GM23338 (cell line): Measurements from ENCODE around the gene MON2. TPM values are rescaled to one million over a fixed set of nuclear protein-coding genes. Genes with fewer than 3 reads are reported as not detected.

Experiments
- ATAC-seq: fragments of 200-7000 bp; cut with Tn5 transposase; 3 replicates; pipeline ENCODE4 v1.9.1; 2020
- DNase-seq: peaks from one replicate; pipeline ENCODE4 v3.0.0-alpha.2; 2015; ENCODE audit warnings: low spot score
- H2AFZ ChIP-seq: fragments of 200-600 bp; sonication (generic); 2 replicates; pipeline ENCODE4 v1.8.0; 2016; ENCODE audit warnings: antibody characterized with exemption, mild to moderate bottlenecking, moderate library complexity
- H3F3A ChIP-seq: fragments of 200-600 bp; sonication (generic); replicated peaks from 2 replicates; pipeline ENCODE4 v1.8.0; 2017; ENCODE audit warnings: antibody characterized with exemption, mixed run types, low read depth
- H3K27ac ChIP-seq: fragments of 200-600 bp; sonication (generic); 2 replicates; pipeline ENCODE4 v1.6.1; 2016; ENCODE audit warnings: low read depth
- H3K27me3 ChIP-seq: fragments of 200-600 bp; sonication (generic); 2 replicates; pipeline ENCODE4 v1.8.0; 2016; ENCODE audit warnings: mild to moderate bottlenecking, mixed run types, moderate library complexity; ENCODE audit not compliant: insufficient read depth
- H3K36me3 ChIP-seq: fragments of 200-600 bp; sonication (generic); 2 replicates; pipeline ENCODE4 v1.8.0; 2016; ENCODE audit warnings: mild to moderate bottlenecking; ENCODE audit not compliant: insufficient read depth
- H3K4me1 ChIP-seq: fragments of 200-600 bp; sonication (generic); 2 replicates; pipeline ENCODE4 v1.8.0; 2016; ENCODE audit warnings: mild to moderate bottlenecking, moderate library complexity; ENCODE audit not compliant: insufficient read depth
- H3K4me2 ChIP-seq: fragments of 200-600 bp; sonication (generic); 2 replicates; pipeline ENCODE4 v1.7.1; 2017; ENCODE audit warnings: mixed run types
- H3K4me3 ChIP-seq: fragments of 200-600 bp; sonication (generic); 2 replicates; pipeline ENCODE4 v1.6.1; 2016; ENCODE audit warnings: mixed run types
- H3K79me2 ChIP-seq: fragments of 200-600 bp; sonication (generic); replicated peaks from 2 replicates; pipeline ENCODE4 v1.8.0; 2017; ENCODE audit warnings: mild to moderate bottlenecking; ENCODE audit not compliant: insufficient read depth
- H3K9me2 ChIP-seq: fragments of 200-600 bp; sonication (generic); 2 replicates; pipeline ENCODE4 v1.8.0; 2017; ENCODE audit not compliant: insufficient read depth
- H4K20me1 ChIP-seq: fragments of 200-600 bp; sonication (generic); replicated peaks from 2 replicates; pipeline ENCODE4 v1.8.0; 2017; ENCODE audit warnings: mild to moderate bottlenecking; ENCODE audit not compliant: insufficient read depth
- H3K27ac Mint-ChIP-seq: 2 replicates; pipeline ENCODE4 v1.8.0; 2020; ENCODE audit warnings: inconsistent platforms, mild to moderate bottlenecking, moderate library complexity, mixed read lengths
- H3K27me3 Mint-ChIP-seq: 3 replicates; pipeline ENCODE4 v1.8.0; 2022; ENCODE audit warnings: low read depth, mild to moderate bottlenecking, moderate library complexity, mixed read lengths, inconsistent platforms; ENCODE audit not compliant: insufficient read depth, poor library complexity
- H3K36me3 Mint-ChIP-seq: 3 replicates; pipeline ENCODE4 v1.8.0; 2021; ENCODE audit warnings: low read depth, mild to moderate bottlenecking, inconsistent platforms, moderate library complexity, mixed read lengths
- H3K4me1 Mint-ChIP-seq: 3 replicates; pipeline ENCODE4 v1.8.0; 2020; ENCODE audit warnings: mild to moderate bottlenecking, inconsistent platforms, mixed read lengths
- H3K4me3 Mint-ChIP-seq: 3 replicates; pipeline ENCODE4 v1.8.0; 2021; ENCODE audit warnings: moderate library complexity, mild to moderate bottlenecking, inconsistent platforms, mixed read lengths
- H3K9me3 Mint-ChIP-seq: 3 replicates; pipeline ENCODE4 v1.8.0; 2020; ENCODE audit warnings: moderate library complexity, mild to moderate bottlenecking, inconsistent platforms, mixed read lengths
- EZH2phosphoT487 ChIP-seq: fragments of 200-600 bp; sonication (generic); IDR thresholded peaks from one replicate; pipeline ENCODE4 v1.8.1; 2018; ENCODE audit warnings: antibody characterized with exemption; ENCODE audit not compliant: unreplicated experiment
- JUNB ChIP-seq: IDR thresholded peaks from one replicate; pipeline ENCODE4 v1.6.1; 2016; ENCODE audit warnings: antibody characterized with exemption; ENCODE audit not compliant: unreplicated experiment
- POLR2AphosphoS5 ChIP-seq: IDR thresholded peaks from 2 replicates; pipeline ENCODE4 v1.6.1; 2016; ENCODE audit warnings: antibody characterized with exemption, low read depth
- STAT1 ChIP-seq: IDR thresholded peaks from one replicate; pipeline ENCODE4 v1.6.1; 2016; ENCODE audit warnings: antibody characterized with exemption; ENCODE audit not compliant: unreplicated experiment
- ZNF114 ChIP-seq: fragments of 250-450 bp; sonication (Bioruptor Pico); IDR thresholded peaks from 2 replicates; pipeline ENCODE4 v1.5.0; 2020; ENCODE audit warnings: mild to moderate bottlenecking, moderate library complexity
- ZNF331 ChIP-seq: fragments of 250-450 bp; sonication (Bioruptor Pico); IDR thresholded peaks from 2 replicates; pipeline ENCODE4 v1.5.0; 2020; ENCODE audit warnings: low read depth, mild to moderate bottlenecking, moderate library complexity
- polyA plus RNA-seq: library from polyadenylated mRNA; unstranded; fragments of >200 nt; fragmentation: Nextera tagmentation; extraction: Ambion mirVana; gene quantifications from 2 replicates; pipeline ENCODE4 v1.2.1, GENCODE V29; 2016
- total RNA-seq: library from RNA; depleted of rRNA; stranded (reverse); fragments of >200 nt; shearing (Covaris generic); gene quantifications from 2 replicates; pipeline ENCODE4 v1.2.3, GENCODE V29; 2014
- TF ChIP-seq, protein P1 (sequence below): IDR thresholded peaks from 2 replicates; pipeline ENCODE4 v1.6.1; 2016; ENCODE audit warnings: antibody characterized with exemption
- TF ChIP-seq, protein P2 (sequence below): fragments of 250-450 bp; sonication (Bioruptor Pico); IDR thresholded peaks from 2 replicates; pipeline ENCODE4 v1.5.0; 2020; ENCODE audit warnings: mild to moderate bottlenecking, moderate library complexity
- TF ChIP-seq, protein P3 (sequence below): IDR thresholded peaks from one replicate; pipeline ENCODE4 v1.6.1; 2018; ENCODE audit warnings: antibody characterized with exemption; ENCODE audit not compliant: unreplicated experiment
- TF ChIP-seq, protein P4 (sequence below), 2 experiments: fragments of 200-600 bp in 1 of 2; sonication (generic) in 1 of 2; conservative IDR thresholded peaks; 2 replicates each; pipeline versions ENCODE4 v1.5.1 to v1.6.1; 2016 to 2017; ENCODE audit warnings: antibody characterized with exemption in 2 of 2, low read depth in 2 of 2, mild to moderate bottlenecking in 2 of 2, moderate library complexity in 1 of 2

The MON2 gene
- total and polyA plus RNA-seq, 2 experiments from 2014 or later, result 11.0 to 27.3 TPM

DNA sequence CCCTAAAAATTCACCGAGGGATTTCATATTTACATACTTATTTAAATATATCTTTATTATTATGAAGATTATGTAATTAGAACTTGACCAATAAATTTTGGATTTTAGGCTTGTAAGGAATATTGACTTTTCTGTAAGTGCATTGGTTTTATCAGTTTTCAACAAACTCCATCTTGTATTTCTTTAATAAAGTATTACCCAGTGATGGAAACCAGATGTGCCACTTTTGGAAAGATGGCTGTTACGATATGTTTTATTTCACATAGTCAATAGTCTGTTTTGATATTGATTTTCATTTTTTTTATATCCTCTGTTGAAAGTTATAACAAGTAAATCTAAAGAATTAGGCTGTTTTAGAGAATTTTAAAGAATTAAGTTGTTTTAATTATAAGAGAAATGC is 1.8 kb downstream of the MON2 start:
- 0 out of 2 replicates have a peak, but pooled peaks cover 3% of the 10 kb centered on the region for H3K27me3 ChIP-seq
- H3F3A ChIP-seq, result no peaks in the 10 kb centered on the region
- no peak overlapping the region for H3K4me3 ChIP-seq
- Mint-ChIP-seq H3K36me3 (no peaks in the 10 kb centered on the region; the same call in 2 of the 3 replicates), H3K9me3 (peaks cover 6% of the 10 kb centered on the region), H3K4me3 (peak overlapping the region; percentile 91; the same call in 2 of the 3 replicates), H3K27me3 (peaks cover 3% of the 10 kb centered on the region), H3K4me1 (peaks cover 8% of the 10 kb centered on the region), H3K27ac (no peak overlapping the region)
- peaks cover 52% of the 10 kb centered on the region for H3K79me2 ChIP-seq
- H4K20me1 ChIP-seq, result peaks cover 6% of the 10 kb centered on the region
- DNase-seq (no peak), ATAC-seq (no peak)
- no peak overlapping the region for H2AFZ ChIP-seq
- H3K36me3 ChIP-seq, result no peaks in the 10 kb centered on the region
- no peak overlapping the region for H3K27ac ChIP-seq
- H3K4me1 ChIP-seq, result peaks cover 10% of the 10 kb centered on the region
- no peak overlapping the region for H3K4me2 ChIP-seq
- TF ChIP-seq, protein P1, sequence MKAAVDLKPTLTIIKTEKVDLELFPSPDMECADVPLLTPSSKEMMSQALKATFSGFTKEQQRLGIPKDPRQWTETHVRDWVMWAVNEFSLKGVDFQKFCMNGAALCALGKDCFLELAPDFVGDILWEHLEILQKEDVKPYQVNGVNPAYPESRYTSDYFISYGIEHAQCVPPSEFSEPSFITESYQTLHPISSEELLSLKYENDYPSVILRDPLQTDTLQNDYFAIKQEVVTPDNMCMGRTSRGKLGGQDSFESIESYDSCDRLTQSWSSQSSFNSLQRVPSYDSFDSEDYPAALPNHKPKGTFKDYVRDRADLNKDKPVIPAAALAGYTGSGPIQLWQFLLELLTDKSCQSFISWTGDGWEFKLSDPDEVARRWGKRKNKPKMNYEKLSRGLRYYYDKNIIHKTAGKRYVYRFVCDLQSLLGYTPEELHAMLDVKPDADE, result no peak
- no peak for TF ChIP-seq ZNF331
- TF ChIP-seq JUNB, result no peak
- TF ChIP-seq, protein P2, sequence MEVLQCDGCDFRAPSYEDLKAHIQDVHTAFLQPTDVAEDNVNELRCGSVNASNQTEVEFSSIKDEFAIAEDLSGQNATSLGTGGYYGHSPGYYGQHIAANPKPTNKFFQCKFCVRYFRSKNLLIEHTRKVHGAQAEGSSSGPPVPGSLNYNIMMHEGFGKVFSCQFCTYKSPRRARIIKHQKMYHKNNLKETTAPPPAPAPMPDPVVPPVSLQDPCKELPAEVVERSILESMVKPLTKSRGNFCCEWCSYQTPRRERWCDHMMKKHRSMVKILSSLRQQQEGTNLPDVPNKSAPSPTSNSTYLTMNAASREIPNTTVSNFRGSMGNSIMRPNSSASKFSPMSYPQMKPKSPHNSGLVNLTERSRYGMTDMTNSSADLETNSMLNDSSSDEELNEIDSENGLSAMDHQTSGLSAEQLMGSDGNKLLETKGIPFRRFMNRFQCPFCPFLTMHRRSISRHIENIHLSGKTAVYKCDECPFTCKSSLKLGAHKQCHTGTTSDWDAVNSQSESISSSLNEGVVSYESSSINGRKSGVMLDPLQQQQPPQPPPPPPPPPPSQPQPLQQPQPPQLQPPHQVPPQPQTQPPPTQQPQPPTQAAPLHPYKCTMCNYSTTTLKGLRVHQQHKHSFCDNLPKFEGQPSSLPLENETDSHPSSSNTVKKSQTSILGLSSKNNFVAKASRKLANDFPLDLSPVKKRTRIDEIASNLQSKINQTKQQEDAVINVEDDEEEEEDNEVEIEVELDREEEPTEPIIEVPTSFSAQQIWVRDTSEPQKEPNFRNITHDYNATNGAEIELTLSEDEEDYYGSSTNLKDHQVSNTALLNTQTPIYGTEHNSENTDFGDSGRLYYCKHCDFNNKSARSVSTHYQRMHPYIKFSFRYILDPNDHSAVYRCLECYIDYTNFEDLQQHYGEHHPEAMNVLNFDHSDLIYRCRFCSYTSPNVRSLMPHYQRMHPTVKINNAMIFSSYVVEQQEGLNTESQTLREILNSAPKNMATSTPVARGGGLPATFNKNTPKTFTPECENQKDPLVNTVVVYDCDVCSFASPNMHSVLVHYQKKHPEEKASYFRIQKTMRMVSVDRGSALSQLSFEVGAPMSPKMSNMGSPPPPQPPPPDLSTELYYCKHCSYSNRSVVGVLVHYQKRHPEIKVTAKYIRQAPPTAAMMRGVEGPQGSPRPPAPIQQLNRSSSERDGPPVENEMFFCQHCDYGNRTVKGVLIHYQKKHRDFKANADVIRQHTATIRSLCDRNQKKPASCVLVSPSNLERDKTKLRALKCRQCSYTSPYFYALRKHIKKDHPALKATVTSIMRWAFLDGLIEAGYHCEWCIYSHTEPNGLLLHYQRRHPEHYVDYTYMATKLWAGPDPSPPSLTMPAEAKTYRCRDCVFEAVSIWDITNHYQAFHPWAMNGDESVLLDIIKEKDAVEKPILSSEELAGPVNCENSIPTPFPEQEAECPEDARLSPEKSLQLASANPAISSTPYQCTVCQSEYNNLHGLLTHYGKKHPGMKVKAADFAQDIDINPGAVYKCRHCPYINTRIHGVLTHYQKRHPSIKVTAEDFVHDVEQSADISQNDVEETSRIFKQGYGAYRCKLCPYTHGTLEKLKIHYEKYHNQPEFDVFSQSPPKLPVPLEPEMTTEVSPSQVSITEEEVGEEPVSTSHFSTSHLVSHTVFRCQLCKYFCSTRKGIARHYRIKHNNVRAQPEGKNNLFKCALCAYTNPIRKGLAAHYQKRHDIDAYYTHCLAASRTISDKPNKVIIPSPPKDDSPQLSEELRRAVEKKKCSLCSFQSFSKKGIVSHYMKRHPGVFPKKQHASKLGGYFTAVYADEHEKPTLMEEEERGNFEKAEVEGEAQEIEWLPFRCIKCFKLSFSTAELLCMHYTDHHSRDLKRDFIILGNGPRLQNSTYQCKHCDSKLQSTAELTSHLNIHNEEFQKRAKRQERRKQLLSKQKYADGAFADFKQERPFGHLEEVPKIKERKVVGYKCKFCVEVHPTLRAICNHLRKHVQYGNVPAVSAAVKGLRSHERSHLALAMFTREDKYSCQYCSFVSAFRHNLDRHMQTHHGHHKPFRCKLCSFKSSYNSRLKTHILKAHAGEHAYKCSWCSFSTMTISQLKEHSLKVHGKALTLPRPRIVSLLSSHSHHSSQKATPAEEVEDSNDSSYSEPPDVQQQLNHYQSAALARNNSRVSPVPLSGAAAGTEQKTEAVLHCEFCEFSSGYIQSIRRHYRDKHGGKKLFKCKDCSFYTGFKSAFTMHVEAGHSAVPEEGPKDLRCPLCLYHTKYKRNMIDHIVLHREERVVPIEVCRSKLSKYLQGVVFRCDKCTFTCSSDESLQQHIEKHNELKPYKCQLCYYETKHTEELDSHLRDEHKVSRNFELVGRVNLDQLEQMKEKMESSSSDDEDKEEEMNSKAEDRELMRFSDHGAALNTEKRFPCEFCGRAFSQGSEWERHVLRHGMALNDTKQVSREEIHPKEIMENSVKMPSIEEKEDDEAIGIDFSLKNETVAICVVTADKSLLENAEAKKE (CRISPR knock-in tag), result no peak
- TF ChIP-seq ZNF114, result no peak
- H3K9me2 ChIP-seq, result no peaks in the 10 kb centered on the region; the same call in 1 of the 2 replicates

- Histone ChIP-seq H2AFZ (no peak overlapping the region), H3F3A (no peaks in the 10 kb centered on the region), H3K4me1 (peaks cover 10% of the 10 kb centered on the region), H3K4me3 (no peak overlapping the region), H3K36me3 (no peaks in the 10 kb centered on the region), H3K9me2 (no peaks in the 10 kb centered on the region; the same call in 1 of the 2 replicates), H4K20me1 (peaks cover 6% of the 10 kb centered on the region), H3K4me2 (no peak overlapping the region), H3K79me2 (peaks cover 55% of the 10 kb centered on the region), H3K27ac (no peak overlapping the region), H3K27me3 (0 out of 2 replicates have a peak, but pooled peaks cover 3% of the 10 kb centered on the region)
- Mint-ChIP-seq H3K4me3 (no peak overlapping the region), H3K27ac (no peak overlapping the region), H3K9me3 (peaks cover under 1% of the 10 kb centered on the region), H3K27me3 (peaks cover 3% of the 10 kb centered on the region), H3K4me1 (peaks cover 8% of the 10 kb centered on the region), H3K36me3 (no peaks in the 10 kb centered on the region; the same call in 2 of the 3 replicates)
- DNase-seq (no peak), ATAC-seq (no peak)
- TF ChIP-seq, protein P3, sequence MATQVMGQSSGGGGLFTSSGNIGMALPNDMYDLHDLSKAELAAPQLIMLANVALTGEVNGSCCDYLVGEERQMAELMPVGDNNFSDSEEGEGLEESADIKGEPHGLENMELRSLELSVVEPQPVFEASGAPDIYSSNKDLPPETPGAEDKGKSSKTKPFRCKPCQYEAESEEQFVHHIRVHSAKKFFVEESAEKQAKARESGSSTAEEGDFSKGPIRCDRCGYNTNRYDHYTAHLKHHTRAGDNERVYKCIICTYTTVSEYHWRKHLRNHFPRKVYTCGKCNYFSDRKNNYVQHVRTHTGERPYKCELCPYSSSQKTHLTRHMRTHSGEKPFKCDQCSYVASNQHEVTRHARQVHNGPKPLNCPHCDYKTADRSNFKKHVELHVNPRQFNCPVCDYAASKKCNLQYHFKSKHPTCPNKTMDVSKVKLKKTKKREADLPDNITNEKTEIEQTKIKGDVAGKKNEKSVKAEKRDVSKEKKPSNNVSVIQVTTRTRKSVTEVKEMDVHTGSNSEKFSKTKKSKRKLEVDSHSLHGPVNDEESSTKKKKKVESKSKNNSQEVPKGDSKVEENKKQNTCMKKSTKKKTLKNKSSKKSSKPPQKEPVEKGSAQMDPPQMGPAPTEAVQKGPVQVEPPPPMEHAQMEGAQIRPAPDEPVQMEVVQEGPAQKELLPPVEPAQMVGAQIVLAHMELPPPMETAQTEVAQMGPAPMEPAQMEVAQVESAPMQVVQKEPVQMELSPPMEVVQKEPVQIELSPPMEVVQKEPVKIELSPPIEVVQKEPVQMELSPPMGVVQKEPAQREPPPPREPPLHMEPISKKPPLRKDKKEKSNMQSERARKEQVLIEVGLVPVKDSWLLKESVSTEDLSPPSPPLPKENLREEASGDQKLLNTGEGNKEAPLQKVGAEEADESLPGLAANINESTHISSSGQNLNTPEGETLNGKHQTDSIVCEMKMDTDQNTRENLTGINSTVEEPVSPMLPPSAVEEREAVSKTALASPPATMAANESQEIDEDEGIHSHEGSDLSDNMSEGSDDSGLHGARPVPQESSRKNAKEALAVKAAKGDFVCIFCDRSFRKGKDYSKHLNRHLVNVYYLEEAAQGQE, result no peak
- TF ChIP-seq, protein P4, sequence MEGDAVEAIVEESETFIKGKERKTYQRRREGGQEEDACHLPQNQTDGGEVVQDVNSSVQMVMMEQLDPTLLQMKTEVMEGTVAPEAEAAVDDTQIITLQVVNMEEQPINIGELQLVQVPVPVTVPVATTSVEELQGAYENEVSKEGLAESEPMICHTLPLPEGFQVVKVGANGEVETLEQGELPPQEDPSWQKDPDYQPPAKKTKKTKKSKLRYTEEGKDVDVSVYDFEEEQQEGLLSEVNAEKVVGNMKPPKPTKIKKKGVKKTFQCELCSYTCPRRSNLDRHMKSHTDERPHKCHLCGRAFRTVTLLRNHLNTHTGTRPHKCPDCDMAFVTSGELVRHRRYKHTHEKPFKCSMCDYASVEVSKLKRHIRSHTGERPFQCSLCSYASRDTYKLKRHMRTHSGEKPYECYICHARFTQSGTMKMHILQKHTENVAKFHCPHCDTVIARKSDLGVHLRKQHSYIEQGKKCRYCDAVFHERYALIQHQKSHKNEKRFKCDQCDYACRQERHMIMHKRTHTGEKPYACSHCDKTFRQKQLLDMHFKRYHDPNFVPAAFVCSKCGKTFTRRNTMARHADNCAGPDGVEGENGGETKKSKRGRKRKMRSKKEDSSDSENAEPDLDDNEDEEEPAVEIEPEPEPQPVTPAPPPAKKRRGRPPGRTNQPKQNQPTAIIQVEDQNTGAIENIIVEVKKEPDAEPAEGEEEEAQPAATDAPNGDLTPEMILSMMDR (conservative IDR thresholded peaks at IDR 0.05; ENCODE audit: low read depth in 2 of 2), result no peak
- TF ChIP-seq EZH2phosphoT487, result no peak
- no peak for TF ChIP-seq JUNB
- no peak for TF ChIP-seq STAT1
- TF ChIP-seq POLR2AphosphoS5, result no peak
Measured at GRCh38 chr12:62468935-62469334, 2.3 kb downstream of the MON2 start.
